ENCODE results near the gene NAP1L4.

DNA sequence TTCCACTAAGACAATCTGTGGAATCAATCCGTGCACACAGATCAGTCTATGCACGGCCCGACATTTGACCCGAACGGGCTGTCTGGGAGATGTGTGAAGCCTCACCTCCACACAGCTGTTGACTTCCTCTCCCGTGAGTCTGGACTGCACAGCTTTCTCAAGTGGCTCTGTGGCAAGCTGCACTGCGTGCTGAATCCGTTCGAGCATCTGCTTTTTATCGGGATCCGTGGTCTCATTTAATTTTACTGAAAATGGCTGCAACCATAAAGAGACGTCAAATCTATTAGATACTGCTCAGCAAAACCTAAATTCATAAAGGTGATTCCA lies 45.8 kb upstream of the NAP1L4 start:
- TF ChIP-seq POLR2A (IDR thresholded peaks at IDR 0.05) = no peak
- no peak for TF ChIP-seq CTCF (IDR thresholded peaks at IDR 0.05)
